ENCODE results near the gene LRP1B.

DNA sequence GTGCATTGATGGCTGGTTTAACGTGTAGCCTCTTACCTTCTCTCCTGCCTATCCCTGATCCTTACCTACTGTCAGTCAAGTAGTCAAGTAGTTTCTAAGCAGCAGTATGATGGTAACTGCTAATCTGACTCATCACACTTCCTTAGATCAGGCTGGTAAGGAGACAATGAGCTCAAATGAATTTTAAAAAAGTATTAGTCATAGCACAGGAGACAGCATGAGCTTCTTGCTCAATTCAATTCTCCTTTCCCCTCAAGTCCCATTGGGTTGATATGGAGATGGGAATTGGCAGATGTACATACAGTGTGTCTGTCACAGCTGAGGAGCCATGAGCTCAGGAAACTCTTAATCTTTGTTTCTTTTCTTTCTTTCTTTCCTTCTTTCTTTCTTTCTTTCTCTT, 799.7 kb downstream of the LRP1B start:
- TF ChIP-seq POLR2A (IDR thresholded peaks at IDR 0.05): no peak
- TF ChIP-seq, protein P1, sequence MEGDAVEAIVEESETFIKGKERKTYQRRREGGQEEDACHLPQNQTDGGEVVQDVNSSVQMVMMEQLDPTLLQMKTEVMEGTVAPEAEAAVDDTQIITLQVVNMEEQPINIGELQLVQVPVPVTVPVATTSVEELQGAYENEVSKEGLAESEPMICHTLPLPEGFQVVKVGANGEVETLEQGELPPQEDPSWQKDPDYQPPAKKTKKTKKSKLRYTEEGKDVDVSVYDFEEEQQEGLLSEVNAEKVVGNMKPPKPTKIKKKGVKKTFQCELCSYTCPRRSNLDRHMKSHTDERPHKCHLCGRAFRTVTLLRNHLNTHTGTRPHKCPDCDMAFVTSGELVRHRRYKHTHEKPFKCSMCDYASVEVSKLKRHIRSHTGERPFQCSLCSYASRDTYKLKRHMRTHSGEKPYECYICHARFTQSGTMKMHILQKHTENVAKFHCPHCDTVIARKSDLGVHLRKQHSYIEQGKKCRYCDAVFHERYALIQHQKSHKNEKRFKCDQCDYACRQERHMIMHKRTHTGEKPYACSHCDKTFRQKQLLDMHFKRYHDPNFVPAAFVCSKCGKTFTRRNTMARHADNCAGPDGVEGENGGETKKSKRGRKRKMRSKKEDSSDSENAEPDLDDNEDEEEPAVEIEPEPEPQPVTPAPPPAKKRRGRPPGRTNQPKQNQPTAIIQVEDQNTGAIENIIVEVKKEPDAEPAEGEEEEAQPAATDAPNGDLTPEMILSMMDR (IDR thresholded peaks at IDR 0.05): no peak

All from thyroid gland (tissue), 4 donors.